HG03354 (cell line): ENCODE measurements around the gene CA12.
"Not testable (repeated sequence)": the region's sequence is repeated elsewhere in the genome, so short reads cannot be mapped to it uniquely, and the experiment has no call there.

ENCODE experiments used
- ATAC-seq: cut with Tn5 transposase; IDR thresholded peaks from one replicate; pipeline ENCODE4 v1.9.1; 2021; ENCODE audit warnings: mild to moderate bottlenecking; ENCODE audit not compliant: unreplicated experiment, poor library complexity, severe bottlenecking

The CA12 gene

DNA sequence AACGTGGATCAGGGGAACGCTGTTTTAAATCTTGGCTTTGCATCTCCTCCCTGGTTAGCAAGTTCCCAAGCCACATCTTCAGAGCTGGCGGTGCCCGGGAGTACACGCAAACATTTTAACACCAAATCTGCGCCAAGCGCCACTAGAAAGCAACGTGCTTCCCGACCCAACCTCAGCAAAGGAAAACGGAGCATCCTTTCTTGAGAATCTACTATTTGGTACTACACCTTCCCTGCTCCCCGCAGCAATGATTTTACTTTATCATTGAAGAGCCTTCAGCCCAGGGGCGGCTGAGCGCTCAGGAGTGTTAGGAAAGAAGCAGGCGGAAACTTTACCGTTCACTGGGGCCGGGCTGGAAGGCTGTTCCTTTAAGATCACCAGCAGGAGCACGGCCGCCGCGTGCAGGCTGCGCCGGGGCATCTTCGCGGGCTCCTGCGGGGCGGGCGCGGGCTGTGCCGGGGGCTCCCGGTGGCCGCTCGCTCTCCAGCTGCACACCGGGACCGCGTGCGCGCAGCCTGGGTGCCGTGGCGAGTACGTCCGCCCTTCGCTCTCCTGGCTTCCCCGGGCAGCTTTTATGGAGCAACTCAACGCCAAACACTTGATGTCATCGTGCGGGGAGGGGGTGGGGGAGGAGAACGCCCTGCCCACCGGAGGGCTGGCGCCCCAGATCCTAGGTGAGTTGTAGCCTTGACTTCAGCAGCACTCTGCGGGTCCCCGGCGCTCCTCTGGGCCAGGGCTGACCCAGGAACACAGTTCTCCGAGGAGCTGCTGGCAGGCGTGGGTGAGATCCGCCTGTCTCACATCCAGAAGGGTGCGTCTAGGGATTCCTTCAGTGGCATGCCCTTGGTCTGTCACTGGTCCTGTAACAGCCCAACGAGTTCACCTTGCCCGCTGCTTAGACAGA is at the start of gene CA12:
TSS of gene CA12 (minus strand) at position 546 of the 904 bp plus-strand sequence. CDS start at position 420, 126 bp downstream.
- ATAC-seq, result no peak

DNA sequence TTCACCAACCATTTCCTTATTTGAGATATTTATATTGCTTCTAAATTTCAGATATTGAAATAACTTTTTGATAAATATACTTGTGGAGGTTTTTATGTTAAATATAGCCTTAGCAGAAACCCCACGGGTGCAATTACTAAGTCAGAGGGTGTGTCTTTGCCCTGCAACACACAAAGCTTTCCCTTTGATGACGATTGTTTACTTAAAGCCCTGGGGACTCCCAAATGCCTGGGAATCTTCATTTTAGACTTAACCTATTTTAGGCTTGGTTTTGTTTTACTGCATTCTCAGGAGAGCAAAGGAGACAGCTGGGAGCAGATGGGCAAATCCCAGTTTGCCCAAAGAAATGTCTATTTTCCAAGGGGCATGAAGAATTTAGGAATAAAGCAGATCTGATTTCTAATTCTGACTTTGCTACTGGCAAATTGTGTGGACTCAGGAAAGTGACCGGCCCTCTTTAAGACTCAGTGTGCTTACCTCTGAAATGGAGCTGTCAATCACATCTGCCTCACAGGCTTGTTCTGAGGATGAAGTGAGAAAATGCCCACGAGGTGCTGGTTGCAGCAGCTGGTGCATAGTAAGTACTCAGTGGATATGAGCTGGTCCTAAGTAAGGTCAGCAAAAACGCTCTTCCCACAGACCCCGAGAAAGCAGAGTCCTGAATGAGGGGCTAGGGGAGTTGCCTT is 49.3 kb upstream of the CA12 start:
- no peak for ATAC-seq

DNA sequence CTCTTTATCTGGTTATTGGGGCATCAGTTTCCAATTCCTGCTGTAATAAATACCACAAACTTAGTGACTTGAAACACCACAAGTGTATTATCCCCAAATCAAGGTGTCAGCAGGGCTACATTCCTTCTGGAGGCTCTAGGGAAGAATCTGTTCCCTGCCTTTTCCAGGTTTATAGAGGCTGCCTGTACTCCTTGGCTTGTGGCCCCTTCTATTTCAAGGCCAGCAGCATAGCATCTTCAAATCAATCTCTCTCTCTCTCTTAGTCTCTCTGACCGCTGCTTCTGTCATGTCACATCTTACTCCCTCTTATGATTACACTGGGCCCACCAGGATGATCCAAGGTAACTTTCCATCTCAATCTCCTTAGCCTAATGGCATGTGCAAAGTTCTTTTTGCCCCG is 44.9 kb upstream of the CA12 start:
- no peak for ATAC-seq

DNA sequence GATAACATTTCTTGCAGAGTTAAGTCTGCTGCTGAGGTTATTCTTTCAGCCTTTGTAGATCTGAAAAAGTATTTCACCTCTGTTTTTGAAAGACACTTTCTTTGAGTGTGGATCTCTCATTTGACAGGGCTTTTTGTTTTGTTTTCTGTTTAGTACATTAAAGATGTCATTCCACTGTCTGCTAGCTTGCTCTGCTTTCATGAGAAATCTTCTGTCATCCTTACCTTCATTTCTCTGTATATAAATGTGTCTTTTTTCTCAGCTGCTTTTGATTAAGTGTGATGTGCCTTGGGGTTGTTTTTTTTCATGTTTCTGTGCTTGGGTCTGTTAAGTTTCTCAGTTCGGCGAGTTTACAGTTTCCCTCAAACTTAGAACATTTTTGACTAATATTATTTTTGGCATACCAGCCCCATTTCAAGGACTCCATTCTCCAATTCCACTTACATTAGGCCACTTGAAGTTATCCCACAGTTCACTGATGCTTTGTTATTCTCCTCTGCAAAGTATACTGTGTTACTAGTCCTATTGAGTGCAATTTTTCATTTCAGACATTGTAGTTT is 43.9 kb upstream of the CA12 start:
- ATAC-seq, result no peak

DNA sequence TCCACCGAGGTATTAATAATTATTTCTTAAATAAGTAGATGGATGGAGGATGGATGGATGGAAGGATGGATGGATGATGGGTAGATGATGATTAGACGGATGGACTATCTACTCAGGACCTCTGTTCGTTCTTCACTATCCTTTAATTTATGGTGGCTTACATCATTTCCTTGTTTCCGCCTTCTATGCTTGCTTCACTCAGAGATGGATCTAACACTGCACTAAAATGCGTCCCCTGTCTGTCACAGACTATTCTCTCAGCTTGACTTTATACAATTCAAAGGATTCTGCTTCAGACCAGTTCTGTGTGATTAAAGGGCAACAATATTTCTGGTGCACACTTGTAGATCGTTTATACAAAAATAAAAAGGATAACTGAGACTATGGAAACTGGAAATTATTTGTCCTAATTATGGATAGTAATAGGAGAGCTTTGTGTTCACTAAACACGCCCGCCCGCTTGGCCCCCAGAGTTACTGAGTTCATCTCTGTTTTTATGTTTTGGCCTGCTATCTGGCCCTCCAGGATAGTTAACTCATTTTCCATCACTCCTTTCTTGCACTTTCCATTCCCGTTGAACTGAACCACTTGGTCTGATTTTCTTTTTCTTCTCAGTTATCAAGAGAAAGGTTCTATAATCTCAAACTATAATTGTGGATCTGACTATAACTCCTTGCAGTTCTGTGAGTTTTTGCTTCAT is 41.4 kb upstream of the CA12 start:
- no peak for ATAC-seq

DNA sequence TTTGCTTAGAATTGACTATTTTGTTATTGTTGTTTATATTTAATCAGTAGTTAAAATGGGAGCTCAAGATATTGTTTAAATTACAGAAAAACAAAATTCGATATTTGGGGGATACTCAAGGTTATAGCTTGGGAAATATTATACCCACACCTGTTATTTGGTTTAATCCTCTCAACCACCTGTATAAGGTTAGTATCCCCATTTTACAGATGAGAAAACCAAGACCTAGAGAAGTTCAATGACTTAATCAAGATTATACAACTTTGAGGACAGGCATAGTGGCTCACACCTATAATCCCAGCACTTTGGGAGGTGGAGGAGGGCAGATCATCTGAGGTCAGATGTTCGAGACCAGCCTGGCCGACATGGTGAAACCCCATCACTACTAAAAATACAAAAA is 39.8 kb upstream of the CA12 start:
- ATAC-seq, result no peak

DNA sequence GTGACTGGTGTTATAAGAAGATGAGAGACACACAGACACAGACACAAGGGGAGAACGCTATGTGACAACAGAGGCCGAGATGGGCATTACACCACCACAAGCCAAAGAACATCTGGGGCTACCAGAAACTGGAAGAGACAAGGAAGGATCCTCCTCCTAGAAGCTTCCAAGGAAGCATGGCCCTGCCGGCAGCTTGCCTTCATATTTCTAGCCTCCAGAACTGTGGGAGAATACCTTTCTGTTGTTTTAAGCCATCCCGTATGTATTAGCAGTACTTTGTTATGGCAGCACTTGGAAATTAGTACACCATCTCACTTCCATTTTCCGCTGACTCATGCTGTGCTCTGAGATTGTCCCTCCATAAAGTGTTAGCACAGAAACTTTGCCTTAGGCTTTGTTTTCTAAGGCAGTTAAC is 38.7 kb upstream of the CA12 start:
- ATAC-seq, result no peak

DNA sequence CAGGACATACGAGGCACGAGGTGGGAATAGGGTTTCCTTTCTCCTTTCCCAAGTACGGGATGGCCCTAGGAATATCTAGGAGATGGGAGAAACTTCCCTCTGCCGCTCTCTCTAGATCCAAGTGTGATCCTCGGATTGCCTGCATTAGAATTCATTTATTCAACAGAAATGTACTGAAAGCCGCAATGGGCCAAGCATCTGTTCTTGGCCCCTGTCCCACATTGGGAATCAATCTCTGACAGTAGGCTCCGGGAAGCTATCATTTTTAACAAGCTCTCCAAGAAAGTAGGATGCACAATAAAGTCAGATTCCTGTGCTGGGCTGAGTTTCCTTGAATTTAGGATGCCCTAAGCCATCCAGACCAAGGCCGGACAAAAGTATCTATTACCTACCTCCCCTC is 37.2 kb upstream of the CA12 start:
- ATAC-seq, result no peak

DNA sequence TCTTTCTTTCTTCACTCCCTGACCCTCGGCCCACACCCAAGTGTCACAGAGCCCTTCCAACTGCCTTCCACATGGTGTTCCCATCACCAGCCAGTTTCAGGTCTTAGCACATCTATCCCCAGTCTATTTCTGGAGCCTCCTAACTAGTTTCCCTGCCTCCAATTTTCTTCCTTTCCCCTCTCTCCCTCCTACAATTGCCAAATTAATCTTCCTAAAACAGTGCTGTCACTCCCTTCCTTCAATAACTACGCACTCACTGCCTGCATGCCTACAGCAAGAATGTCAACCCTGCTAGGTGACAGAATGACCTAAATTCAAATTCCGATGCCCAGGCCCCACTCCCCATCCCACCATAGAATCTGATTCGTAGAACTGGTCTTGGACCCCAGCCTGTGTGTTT is 36.1 kb upstream of the CA12 start:
- ATAC-seq, result no peak

DNA sequence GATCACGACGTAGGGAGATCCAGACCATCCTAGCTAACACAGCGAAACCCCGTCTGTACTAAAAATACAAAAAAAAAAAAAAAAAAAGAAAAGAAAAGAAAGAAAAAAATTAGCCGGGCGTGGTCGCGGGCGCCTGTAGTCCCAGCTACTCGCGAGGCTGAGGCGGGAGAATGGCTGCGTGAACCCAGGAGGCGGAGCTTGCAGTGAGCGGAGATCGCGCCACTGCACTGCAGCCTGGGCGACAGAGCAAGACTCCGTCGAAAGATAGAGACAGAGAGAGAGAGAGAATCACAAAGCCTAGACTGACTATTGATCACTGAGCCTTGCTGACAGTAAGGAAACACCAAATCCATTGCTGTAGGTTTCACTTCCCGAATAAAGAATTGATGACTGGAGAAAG is 35.6 kb upstream of the CA12 start:
- ATAC-seq, result not testable (repeated sequence)

DNA sequence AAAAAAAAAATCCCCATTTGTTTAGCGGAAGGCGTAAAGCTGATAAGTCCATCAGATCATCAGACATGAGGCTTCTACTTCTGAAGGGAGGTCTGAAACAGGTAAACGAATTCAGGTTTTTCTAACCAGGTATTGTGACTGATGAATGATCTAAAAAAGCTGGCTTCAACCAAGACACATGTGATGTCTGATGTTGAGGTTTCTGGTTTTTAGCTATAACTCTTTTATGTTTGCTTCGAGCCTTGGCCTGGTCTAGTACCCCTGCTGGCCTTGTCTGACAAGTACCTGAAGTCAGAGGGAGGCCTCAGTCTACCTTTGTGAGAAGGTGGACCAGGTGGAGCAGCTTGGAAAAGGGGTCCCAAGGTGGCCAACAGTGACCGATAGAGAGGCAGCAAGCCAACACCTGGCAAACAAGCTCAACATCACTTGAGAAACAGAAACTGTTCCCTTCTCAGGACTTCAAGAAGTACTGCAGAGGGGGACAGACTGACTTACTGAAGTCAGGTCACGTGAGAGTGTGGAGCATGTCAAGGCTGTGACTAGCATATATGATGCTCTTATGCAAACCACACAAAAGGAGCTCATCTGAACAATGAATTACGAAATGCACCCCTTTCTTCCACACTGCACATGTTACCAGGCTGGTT is 33.0 kb upstream of the CA12 start:
- no peak for ATAC-seq

DNA sequence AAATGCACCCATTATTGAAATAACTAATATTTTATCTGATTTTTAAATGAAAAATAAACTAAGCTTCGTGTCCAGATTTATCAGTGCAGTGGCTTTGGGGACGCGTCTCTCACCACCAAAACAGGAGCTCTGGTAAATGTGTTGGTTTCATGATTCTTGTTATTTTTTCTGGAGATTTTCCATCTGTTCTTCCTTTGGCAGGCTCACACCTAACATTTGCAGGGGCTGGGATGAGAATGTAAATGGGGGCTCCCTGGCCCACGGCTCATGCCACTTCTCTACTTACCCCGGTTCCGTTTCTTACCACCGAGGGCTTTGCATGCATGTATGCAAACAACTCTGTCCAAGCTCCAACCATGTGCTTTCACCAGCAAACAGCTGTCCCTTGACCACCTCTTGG is 30.9 kb upstream of the CA12 start:
- ATAC-seq, result no peak

DNA sequence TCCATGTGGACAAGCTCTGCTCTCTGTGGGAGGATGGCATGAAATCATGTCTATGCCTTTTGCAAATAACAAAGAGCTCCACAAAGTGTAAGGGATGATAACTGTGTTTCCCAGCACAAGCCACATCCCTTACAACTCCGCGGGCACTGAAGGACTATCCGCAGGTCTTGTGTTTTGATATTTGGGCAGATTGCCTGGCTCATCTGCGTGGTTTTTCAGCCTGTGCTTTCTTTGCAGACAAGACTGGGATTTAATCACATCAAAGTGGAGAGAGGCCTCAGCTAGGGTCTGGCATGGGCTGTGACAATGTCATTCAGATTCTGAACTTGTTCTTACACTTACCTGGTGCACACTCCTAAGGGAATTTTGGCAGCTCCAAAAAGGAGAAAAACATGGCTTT is 30.2 kb upstream of the CA12 start:
- no peak for ATAC-seq

DNA sequence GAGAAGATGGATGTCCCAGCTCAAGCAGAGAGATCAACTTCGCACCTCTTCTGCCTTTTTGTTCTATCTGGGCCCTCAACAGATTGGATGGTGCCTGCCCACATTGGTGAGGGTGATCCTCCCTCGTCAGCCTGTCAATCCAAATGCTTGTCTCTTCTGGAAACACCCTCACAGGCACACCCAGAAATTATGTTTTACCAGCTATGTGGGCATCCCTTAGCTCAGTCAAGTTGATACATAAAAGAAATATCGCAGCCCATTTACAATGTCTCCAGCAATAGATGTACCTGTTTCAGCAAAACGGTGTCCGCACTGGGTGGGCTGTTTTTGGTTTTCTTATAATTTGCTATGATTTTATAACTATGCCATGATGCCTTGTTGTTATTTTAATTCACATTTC is 27.5 kb upstream of the CA12 start:
- no peak for ATAC-seq

DNA sequence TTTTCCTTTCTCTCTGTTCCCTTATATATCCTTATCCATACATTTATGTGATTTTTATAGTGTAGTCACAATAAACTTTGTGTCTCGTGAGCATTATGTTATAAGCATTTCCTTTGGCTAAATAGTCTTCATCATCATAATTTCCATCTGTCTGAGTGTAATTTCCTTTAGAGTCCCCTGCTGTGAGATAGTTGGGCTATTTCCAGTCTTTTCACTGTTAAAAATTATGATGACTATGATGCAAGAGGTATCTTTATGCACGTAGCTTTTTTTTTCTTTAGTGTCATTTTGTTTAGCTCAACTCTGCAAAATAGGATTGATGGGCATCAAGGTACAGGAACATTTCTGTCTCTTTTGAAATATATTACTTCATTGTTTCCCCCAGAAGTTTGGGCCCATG is 26.9 kb upstream of the CA12 start:
- no peak for ATAC-seq

DNA sequence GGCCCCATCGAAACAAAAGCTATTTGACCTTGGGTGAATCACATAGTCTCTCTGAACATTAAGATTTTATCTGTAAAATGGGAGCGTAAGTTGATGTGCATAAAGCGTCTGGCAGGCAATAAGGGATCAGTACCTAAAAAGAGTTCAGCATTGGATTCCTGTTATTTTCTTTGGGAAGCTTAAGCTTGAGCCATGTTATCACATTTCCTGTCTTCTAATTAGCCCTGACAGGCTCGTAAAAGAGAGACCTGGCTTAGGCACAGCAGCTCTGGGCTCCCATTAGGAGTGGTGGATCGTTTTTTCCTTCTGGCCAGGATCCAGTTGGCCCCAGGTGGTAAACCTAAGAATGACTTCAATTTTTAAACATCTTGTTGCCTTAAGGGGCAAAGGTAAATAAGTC is 26.0 kb upstream of the CA12 start:
- no peak for ATAC-seq

DNA sequence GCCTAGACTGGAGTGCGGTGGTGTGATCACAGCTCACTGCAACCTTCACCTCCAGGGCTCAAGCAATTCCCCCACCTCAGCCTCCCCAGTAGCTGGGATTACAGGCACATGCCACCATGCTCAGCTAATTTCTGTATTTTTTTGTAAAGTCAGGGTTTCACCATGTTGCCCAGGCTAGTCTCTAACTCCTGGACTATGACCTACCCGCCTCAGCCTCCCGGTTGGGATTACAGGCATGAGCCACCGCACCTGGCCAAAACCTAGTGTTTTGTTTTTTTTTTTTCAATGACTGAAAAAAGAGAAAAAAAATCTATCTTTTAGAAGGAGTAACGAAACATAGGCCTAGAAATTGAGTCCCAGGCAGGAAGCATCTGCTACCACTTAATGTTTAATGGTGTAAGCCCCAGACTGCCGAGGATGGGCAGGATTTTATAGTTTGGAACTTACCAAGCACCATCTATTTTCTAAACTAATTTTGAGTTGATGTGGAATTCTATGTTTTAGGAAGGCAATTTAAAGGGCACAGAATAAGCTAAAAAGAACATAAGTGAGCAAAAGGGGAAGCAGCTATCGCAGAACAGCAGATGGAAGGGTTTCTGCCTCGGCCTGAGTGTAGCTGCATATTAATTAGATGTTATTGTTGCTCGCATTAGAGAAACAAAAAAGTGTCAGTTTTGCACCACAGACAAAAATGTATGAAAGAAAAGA is 24.2 kb upstream of the CA12 start:
- no peak for ATAC-seq

DNA sequence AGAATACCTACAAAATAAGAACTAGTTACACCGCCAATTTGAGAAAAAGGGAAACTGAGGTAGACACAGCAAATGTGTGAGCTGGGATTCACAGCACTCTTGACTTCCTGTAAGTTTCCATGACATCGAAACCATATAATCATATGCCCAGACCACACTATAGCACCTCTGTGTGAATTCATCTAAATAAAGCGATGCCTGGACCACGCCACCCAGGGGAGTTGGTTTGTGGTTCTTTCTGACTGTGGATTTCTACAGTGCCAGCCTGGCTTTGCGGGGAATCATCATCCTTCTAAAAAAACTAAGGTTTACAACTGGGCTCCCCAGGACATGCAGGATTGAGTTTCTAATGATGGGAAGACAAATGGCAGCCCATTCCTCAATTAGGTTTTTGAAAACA is 23.5 kb upstream of the CA12 start:
- no peak for ATAC-seq

DNA sequence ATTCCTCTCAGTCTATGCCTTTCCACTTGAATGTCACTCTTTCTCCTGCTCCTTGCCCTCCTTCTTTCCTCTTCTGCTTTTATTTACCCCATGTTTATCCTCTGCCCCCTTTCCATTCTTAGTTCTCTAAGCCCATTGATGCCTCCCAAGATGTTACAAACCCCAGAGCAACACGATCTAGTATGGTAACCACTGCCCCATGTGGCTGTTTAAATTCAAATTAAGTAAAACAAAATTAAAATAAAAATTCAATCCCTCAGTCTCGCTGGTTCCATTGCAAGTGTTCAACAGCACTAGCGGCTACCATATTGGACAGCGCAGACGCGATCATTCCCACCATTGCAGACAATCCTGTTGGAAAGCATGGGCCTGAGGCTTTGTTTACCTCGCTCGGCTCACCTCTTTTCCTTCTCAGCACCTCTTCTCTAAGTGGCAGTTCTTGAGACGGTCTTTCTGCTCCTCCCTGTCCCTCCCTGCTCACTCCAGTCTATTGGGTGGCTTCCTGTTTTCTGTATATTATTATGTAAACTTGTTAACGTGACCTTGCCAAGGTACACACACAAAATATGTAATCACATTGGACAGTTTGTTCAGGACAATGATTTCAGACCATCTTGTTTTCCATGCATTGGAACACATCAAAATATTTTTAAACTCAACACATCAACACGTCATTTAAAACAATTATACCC is 21.8 kb upstream of the CA12 start:
- ATAC-seq, result no peak
